Measurements from ENCODE around the gene FAM3C.

GRCh38 chr7:121336579-121336978 is 59.5 kb downstream of the FAM3C start:
- TF ChIP-seq EZH2 (IDR thresholded peaks at IDR 0.05; ENCODE audit: borderline replicate concordance, insufficient read depth, low read depth, low read length, poor library complexity, severe bottlenecking), result no peak
- TF ChIP-seq, protein P1, sequence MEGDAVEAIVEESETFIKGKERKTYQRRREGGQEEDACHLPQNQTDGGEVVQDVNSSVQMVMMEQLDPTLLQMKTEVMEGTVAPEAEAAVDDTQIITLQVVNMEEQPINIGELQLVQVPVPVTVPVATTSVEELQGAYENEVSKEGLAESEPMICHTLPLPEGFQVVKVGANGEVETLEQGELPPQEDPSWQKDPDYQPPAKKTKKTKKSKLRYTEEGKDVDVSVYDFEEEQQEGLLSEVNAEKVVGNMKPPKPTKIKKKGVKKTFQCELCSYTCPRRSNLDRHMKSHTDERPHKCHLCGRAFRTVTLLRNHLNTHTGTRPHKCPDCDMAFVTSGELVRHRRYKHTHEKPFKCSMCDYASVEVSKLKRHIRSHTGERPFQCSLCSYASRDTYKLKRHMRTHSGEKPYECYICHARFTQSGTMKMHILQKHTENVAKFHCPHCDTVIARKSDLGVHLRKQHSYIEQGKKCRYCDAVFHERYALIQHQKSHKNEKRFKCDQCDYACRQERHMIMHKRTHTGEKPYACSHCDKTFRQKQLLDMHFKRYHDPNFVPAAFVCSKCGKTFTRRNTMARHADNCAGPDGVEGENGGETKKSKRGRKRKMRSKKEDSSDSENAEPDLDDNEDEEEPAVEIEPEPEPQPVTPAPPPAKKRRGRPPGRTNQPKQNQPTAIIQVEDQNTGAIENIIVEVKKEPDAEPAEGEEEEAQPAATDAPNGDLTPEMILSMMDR (IDR thresholded peaks at IDR 0.05), result no peak

Measured in B cell (primary cell).